GM12872 (cell line): Measurements from ENCODE around the gene FLNA.

Experiments used
- CTCF ChIP-seq: IDR thresholded peaks from 3 replicates; pipeline ENCODE4 v1.5.1; 2011; ENCODE audit warnings: low read depth, mild to moderate bottlenecking, low read length, moderate library complexity; ENCODE audit not compliant: insufficient read depth

FLNA gene

GRCh38 chrX:154396973-154397887 lies 22.8 kb upstream of the FLNA start:
- TF ChIP-seq CTCF = no peak

- 0 out of 3 replicates have a peak, but pooled peaks have one; percentile 18 for TF ChIP-seq CTCF
Observed at GRCh38 chrX:154384284-154384892, 10.0 kb upstream of the FLNA start.

GRCh38 chrX:154383359-154384283 lies 9.2 kb upstream of the FLNA start:
- TF ChIP-seq CTCF = no peak

- no peak for TF ChIP-seq CTCF
Observed at GRCh38 chrX:154382483-154383069, 8.1 kb upstream of the FLNA start.

GRCh38 chrX:154381271-154381670 lies 6.8 kb upstream of the FLNA start:
- no peak for TF ChIP-seq CTCF

- TF ChIP-seq CTCF = no peak
Observed at GRCh38 chrX:154380787-154381186, 6.4 kb upstream of the FLNA start.

GRCh38 chrX:154380153-154380552 lies 5.7 kb upstream of the FLNA start:
- no peak for TF ChIP-seq CTCF
